ENCODE measurements around the gene GLMN. TPM values are rescaled to one million over a fixed set of nuclear protein-coding genes. Genes with fewer than 3 reads are reported as not detected.
"Not testable (repeated sequence)": the region's sequence is repeated elsewhere in the genome, so short reads cannot be mapped to it uniquely, and the experiment has no call there.

GLMN gene
- total RNA-seq, 2 experiments from 2014 or later = 14.2 to 18.2 TPM

GRCh38 chr1:92281411-92281810 is 17.4 kb downstream of the GLMN start:
- peaks cover 12% of the 10 kb centered on the region for H3K4me1 Mint-ChIP-seq
- POLR2A ChIA-PET, H3K9me3 Mint-ChIP-seq, DNase-seq, H3K27me3 Mint-ChIP-seq, H3K4me3 Mint-ChIP-seq: not testable (repeated sequence)
- CTCF ChIA-PET = interaction anchor here (0.7 kb wide), 1 partner anchor 56 kb away, joined by 4 read pairs; no protein-coding TSS in a partner anchor
- H3K27ac Mint-ChIP-seq = peak overlapping the region; percentile 31
- H3K36me3 Mint-ChIP-seq (ENCODE audit: low read depth) = peaks cover 84% of the 10 kb centered on the region

- H3K27ac Mint-ChIP-seq, H3K9me3 Mint-ChIP-seq, H3K27me3 Mint-ChIP-seq, CTCF ChIA-PET, POLR2A ChIA-PET, H3K4me3 Mint-ChIP-seq, DNase-seq: not testable (repeated sequence)
- Mint-ChIP-seq H3K4me1 (peaks cover 12% of the 10 kb centered on the region), H3K36me3 (ENCODE audit: low read depth) (peaks cover 79% of the 10 kb centered on the region)
Measured at GRCh38 chr1:92279781-92280180, 19.0 kb downstream of the GLMN start.

DNA sequence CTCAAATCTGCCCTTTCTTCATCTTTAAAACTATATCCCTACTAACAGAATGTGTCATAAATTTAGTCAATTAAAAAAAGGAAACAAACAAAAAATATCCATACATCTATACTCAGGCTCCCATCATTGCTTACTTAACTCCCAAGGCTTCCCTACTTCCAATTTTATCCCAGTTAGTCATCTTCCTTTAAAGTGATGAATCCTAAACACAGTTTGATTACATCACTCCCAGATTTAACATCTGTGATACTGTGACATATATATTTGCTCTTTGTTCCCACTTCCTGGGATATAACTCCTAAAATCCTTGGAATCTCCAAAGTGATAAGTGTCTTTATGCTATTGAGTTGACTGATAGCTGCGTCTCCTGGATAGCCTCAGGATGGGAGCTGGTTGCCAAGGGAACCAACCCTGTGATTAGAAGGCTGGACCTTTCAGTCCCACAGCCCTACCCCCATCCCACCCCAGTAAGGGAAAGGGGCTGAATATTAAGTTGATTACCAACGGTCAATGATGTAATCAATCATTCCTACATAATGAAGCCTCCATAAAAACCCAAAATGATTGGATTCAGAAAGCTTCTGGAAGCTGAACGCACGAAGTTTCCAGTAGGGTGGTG is 21.6 kb downstream of the GLMN start:
- Mint-ChIP-seq H3K27ac (no peak overlapping the region), H3K9me3 (peaks cover 2% of the 10 kb centered on the region), H3K4me1 (peaks cover 8% of the 10 kb centered on the region), H3K4me3 (no peak overlapping the region), H3K27me3 (no peaks in the 10 kb centered on the region), H3K36me3 (ENCODE audit: low read depth) (peaks cover 64% of the 10 kb centered on the region)
- ChIA-PET POLR2A (no interaction called here), CTCF (no interaction called here)
- no peak for DNase-seq

DNA sequence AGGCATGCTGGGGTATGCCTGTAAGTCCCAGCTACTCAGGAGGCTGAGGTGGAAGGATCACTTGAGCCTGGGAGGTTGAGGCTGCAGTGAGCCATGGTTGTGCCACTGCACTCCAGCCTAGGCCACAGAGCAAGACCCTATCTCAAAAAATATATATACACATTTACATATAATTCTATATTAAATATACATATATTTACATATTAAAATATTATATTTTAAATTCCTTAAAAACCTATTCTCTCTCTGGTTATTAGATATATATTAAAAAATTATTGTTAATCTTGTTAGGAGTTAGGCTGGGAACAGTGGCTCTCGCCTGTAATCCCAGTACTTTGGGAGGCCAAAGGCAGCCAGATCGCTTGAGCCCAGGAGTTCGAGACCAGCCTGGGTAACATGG is 22.7 kb downstream of the GLMN start:
- Mint-ChIP-seq H3K27me3 (no peaks in the 10 kb centered on the region), H3K27ac (no peak overlapping the region), H3K9me3 (no peaks in the 10 kb centered on the region), H3K4me3 (no peak overlapping the region), H3K36me3 (ENCODE audit: low read depth) (peaks cover 58% of the 10 kb centered on the region), H3K4me1 (peaks cover 4% of the 10 kb centered on the region)
- ChIA-PET CTCF (no interaction called here), POLR2A (no interaction called here)
- no peak for DNase-seq

DNA sequence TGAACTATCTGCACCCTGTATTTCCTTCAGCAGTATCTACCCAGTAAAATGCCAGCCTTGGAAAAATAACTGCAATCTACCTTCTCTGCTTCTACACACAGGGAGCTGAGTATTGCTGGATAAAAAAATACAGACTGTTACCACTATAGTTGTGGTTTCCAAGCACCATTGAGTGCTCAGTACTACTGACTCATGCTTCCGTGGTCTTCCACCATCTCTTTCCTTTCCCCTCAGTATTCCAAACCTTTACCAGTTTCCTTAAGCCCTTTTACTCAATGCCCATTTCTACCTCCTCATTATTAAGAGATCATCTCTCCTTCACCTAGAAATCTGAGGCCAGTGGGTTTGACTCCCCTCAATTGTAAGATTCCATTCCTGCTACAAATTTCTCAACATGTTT is 23.8 kb downstream of the GLMN start:
- H3K9me3 Mint-ChIP-seq = no peaks in the 10 kb centered on the region
- no peak for DNase-seq
- no peaks in the 10 kb centered on the region for H3K4me1 Mint-ChIP-seq
- H3K4me3 Mint-ChIP-seq = no peak overlapping the region
- no peak overlapping the region for H3K27ac Mint-ChIP-seq
- no peaks in the 10 kb centered on the region for H3K27me3 Mint-ChIP-seq
- peaks cover 52% of the 10 kb centered on the region for H3K36me3 Mint-ChIP-seq (ENCODE audit: low read depth)
- ChIA-PET CTCF (interaction anchor here (1.4 kb wide), 1 partner anchor 11 kb away, joined by 3 read pairs; no protein-coding TSS in a partner anchor), POLR2A (no interaction called here)

- Mint-ChIP-seq H3K27me3 (no peaks in the 10 kb centered on the region), H3K4me3 (no peak overlapping the region), H3K9me3 (no peaks in the 10 kb centered on the region), H3K4me1 (no peaks in the 10 kb centered on the region), H3K36me3 (ENCODE audit: low read depth) (peaks cover 44% of the 10 kb centered on the region), H3K27ac (no peak overlapping the region)
- no peak for DNase-seq
- ChIA-PET POLR2A (no interaction called here), CTCF (interaction anchor here (0.6 kb wide), 4 partner anchors 31 to 370 kb away, joined by 3 read pairs; no protein-coding TSS in a partner anchor)
Measured at GRCh38 chr1:92273039-92273438, 25.7 kb downstream of the GLMN start.

- DNase-seq = no peak
- Mint-ChIP-seq H3K27ac (no peak overlapping the region), H3K27me3 (no peaks in the 10 kb centered on the region), H3K4me3 (no peak overlapping the region), H3K36me3 (ENCODE audit: low read depth) (peaks cover 68% of the 10 kb centered on the region), H3K9me3 (peaks cover 2% of the 10 kb centered on the region), H3K4me1 (no peaks in the 10 kb centered on the region)
- ChIA-PET POLR2A (no interaction called here), CTCF (no interaction called here)
Measured at GRCh38 chr1:92262516-92262915, 36.3 kb downstream of the GLMN start.

DNA sequence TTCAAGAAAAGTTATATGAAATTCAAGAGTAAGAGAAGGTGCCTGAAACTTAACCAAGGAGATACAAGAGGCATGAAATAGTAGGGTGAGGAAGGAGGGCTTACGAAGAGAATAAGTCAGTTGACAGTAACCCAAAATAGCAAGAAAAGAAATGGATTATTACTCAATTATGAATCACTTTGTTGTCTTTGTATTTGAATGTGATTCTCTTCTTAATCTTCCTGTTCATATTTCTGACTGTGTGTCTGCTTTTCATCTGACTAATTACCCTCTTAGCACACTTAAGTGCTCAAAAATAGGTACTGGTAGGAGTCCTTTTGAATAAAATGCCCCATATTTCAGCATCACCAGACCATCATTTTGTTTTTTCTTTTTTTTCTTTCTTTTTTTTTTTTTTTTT is 39.4 kb downstream of the GLMN start:
- Mint-ChIP-seq H3K27ac (no peak overlapping the region), H3K36me3 (ENCODE audit: low read depth) (peaks cover 82% of the 10 kb centered on the region), H3K4me3 (no peak overlapping the region), H3K4me1 (no peaks in the 10 kb centered on the region), H3K27me3 (no peaks in the 10 kb centered on the region), H3K9me3 (peaks cover 10% of the 10 kb centered on the region)
- ChIA-PET POLR2A (no interaction called here), CTCF (no interaction called here)
- no peak for DNase-seq

DNA sequence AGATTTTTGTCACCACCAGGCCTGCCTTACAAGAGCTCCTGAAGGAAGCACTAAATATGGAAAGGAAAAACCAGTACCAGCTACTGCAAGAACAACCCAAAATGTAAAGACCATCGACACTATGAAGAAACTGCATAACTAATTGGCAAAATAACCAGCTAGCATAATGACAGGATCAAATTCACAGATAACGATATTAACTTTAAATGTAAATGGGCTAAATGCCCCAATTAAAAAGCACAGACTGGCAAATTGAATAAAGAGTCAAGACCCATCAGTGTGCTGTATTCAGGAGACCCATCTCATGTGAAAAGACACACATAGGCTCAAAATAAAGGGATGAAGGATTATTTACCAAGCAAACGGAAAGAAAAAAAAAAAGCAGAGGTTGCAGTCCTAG is 44.1 kb downstream of the GLMN start:
- POLR2A ChIA-PET = interaction anchor here (0.6 kb wide), 1 partner anchor 177 kb away, joined by 15 read pairs; no protein-coding TSS in a partner anchor
- Mint-ChIP-seq H3K9me3 (peaks cover 15% of the 10 kb centered on the region), H3K36me3 (ENCODE audit: low read depth) (peaks cover 65% of the 10 kb centered on the region)
- not testable (repeated sequence) for DNase-seq, H3K4me3 Mint-ChIP-seq, H3K4me1 Mint-ChIP-seq, H3K27ac Mint-ChIP-seq, H3K27me3 Mint-ChIP-seq
- CTCF ChIA-PET = interaction anchor here (0.7 kb wide), 1 partner anchor 487 kb away, joined by 3 read pairs; no protein-coding TSS in a partner anchor

- CTCF ChIA-PET = interaction anchor here (0.6 kb wide), 1 partner anchor 489 kb away, joined by 5 read pairs; no protein-coding TSS in a partner anchor
- Mint-ChIP-seq H3K36me3 (ENCODE audit: low read depth) (peaks cover 20% of the 10 kb centered on the region), H3K27ac (no peak overlapping the region), H3K4me3 (no peak overlapping the region), H3K27me3 (no peaks in the 10 kb centered on the region), H3K9me3 (no peaks in the 10 kb centered on the region), H3K4me1 (no peaks in the 10 kb centered on the region)
- POLR2A ChIA-PET = no interaction called here
- no peak for DNase-seq
Measured at GRCh38 chr1:92244376-92244775, 54.4 kb downstream of the GLMN start.

DNA sequence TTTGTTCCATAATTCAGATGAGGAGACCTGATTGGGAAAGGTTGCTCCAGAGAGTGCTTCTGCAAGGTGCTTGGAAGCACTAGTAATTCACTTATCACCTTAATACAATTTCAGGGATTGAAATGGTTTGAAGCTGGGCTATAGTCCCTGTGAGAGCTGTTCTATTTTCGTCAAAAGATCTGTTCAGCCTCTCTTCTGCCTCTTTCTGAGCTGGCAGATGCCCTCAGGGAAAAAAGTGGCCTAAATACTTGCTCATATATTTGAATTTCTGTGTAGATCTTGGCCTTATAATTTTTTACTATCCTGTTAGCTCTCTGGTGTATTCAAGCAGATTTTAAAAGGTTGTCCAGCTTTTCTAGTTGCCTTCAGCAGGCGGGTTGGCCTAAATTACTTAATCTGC is 58.8 kb downstream of the GLMN start:
- H3K27me3 Mint-ChIP-seq = peaks cover 4% of the 10 kb centered on the region
- no peak overlapping the region for H3K27ac Mint-ChIP-seq
- peaks cover under 1% of the 10 kb centered on the region for H3K36me3 Mint-ChIP-seq (ENCODE audit: low read depth)
- H3K4me3 Mint-ChIP-seq = no peak overlapping the region
- H3K4me1 Mint-ChIP-seq = no peaks in the 10 kb centered on the region
- CTCF ChIA-PET = interaction anchor here (1.1 kb wide), 1 partner anchor 9 kb away, joined by 3 read pairs; no protein-coding TSS in a partner anchor
- no peak for DNase-seq
- H3K9me3 Mint-ChIP-seq = no peaks in the 10 kb centered on the region
- POLR2A ChIA-PET = no interaction called here

DNA sequence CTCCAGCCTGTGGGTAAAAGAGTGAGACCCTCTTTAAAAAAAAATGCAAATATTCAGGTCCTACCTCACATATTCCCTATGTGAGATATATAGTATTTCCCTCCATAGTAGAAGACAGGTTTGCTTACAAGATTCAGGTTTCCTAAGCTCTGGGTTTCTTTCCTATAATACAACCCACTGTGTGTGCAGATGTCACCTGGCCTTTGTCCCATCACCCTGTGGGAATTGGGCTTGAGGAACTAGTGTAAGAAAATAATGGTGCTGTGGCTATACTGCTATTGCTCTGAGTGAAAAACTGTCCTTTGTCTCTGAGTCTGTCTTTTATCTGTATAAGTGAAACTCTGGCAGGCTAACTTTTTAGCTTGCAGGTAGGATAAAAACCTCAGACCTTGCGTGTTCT is 68.1 kb downstream of the GLMN start:
- CTCF ChIA-PET = interaction anchor here (0.6 to 1.3 kb wide), 3 partner anchors 9 to 917 kb away, joined by 3 to 6 read pairs (median 3); no protein-coding TSS in a partner anchor
- Mint-ChIP-seq H3K27ac (no peak overlapping the region), H3K4me1 (no peaks in the 10 kb centered on the region), H3K4me3 (no peak overlapping the region), H3K27me3 (peaks cover 2% of the 10 kb centered on the region), H3K9me3 (no peaks in the 10 kb centered on the region), H3K36me3 (ENCODE audit: low read depth) (no peaks in the 10 kb centered on the region)
- no peak for DNase-seq
- POLR2A ChIA-PET = no interaction called here

- H3K27me3 Mint-ChIP-seq = no peaks in the 10 kb centered on the region
Measured at GRCh38 chr1:92228401-92228800, 70.4 kb downstream of the GLMN start.

DNA sequence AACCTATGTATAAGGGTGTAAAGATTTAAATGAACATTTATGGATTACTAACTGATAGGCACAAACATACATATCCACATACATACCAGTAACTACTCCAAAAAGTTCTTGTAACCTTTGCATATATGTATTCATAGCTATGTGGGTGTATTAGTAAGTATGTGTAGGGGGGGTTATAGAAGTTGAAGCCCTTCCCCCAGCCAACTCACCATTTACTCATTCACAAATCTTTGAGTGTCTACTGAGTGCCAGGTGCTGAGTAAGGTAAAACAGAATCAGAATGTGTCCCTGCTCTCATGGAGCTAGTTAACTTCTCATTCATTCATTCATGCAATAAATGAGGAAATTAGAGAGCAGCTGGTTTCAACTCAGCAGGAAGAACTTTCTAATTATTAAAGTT is 79.8 kb downstream of the GLMN start:
- H3K4me3 Mint-ChIP-seq = no peak overlapping the region
- no peak overlapping the region for H3K27ac Mint-ChIP-seq
- H3K9me3 Mint-ChIP-seq = no peaks in the 10 kb centered on the region
- no peaks in the 10 kb centered on the region for H3K36me3 Mint-ChIP-seq (ENCODE audit: low read depth)
- no peaks in the 10 kb centered on the region for H3K4me1 Mint-ChIP-seq
- POLR2A ChIA-PET = no interaction called here
- CTCF ChIA-PET = interaction anchor here (0.7 kb wide), 1 partner anchor 185 kb away, joined by 3 read pairs; no protein-coding TSS in a partner anchor
- H3K27me3 Mint-ChIP-seq = no peaks in the 10 kb centered on the region
- DNase-seq = no peak

More at GRCh38 chr1:92228401-92228800, 70.4 kb downstream of the GLMN start:
- no peaks in the 10 kb centered on the region for H3K36me3 Mint-ChIP-seq (ENCODE audit: low read depth)
- no peak overlapping the region for H3K27ac Mint-ChIP-seq
- no peak overlapping the region for H3K4me3 Mint-ChIP-seq
- no peaks in the 10 kb centered on the region for H3K9me3 Mint-ChIP-seq
- H3K4me1 Mint-ChIP-seq = no peaks in the 10 kb centered on the region
- CTCF ChIA-PET = no interaction called here
- POLR2A ChIA-PET = no interaction called here
- DNase-seq = no peak
